Suppressor macrophage treated with lipopolysaccharide for 4 hours (primary cell): ENCODE data around the gene SFT2D1.
"Not testable (repeated sequence)": the region's sequence is repeated elsewhere in the genome, so short reads cannot be mapped to it uniquely, and the experiment has no call there.

Experiments
- DNase-seq: peaks from one replicate; pipeline ENCODE4 v3.0.0-alpha.2; 2020

Gene SFT2D1

GRCh38 chr6:166342349-166343149 is at the start of gene SFT2D1:
Gene SFT2D1, minus strand, starts transcription at chr6:166342545. Its CDS starts 64 bp downstream, at chr6:166342481.
- DNase-seq = peak; percentile 95

GRCh38 chr6:166389119-166389518 is 46.8 kb upstream of the SFT2D1 start:
- no peak for DNase-seq

- DNase-seq = no peak
Observed at GRCh38 chr6:166388290-166389004, 46.1 kb upstream of the SFT2D1 start.

- no peak for DNase-seq
Observed at GRCh38 chr6:166387642-166388289, 45.4 kb upstream of the SFT2D1 start.

- DNase-seq = not testable (repeated sequence)
Observed at GRCh38 chr6:166387098-166387497, 44.8 kb upstream of the SFT2D1 start.

- no peak for DNase-seq
Observed at GRCh38 chr6:166386111-166386510, 43.8 kb upstream of the SFT2D1 start.

GRCh38 chr6:166383802-166384363 is 41.5 kb upstream of the SFT2D1 start:
- peak; percentile 56 for DNase-seq

- peak; percentile 99 for DNase-seq
Observed at GRCh38 chr6:166382933-166383801, 40.8 kb upstream of the SFT2D1 start, which contains the start of gene MPC1. Gene MPC1, minus strand, starts transcription at chr6:166382940. Its CDS starts 64 bp downstream, at chr6:166382876.

- no peak for DNase-seq
Observed at GRCh38 chr6:166382500-166382932, 40.2 kb upstream of the SFT2D1 start.

- peak; percentile 88 for DNase-seq
Observed at GRCh38 chr6:166381733-166382499, 39.6 kb upstream of the SFT2D1 start.

- DNase-seq = no peak
Observed at GRCh38 chr6:166381381-166381732, 39.0 kb upstream of the SFT2D1 start.

GRCh38 chr6:166379800-166380199 is 37.5 kb upstream of the SFT2D1 start:
- DNase-seq = no peak

- DNase-seq = no peak
Observed at GRCh38 chr6:166379103-166379586, 36.8 kb upstream of the SFT2D1 start.

- no peak for DNase-seq
Observed at GRCh38 chr6:166377721-166378120, 35.4 kb upstream of the SFT2D1 start.

GRCh38 chr6:166375013-166375412 is 32.7 kb upstream of the SFT2D1 start:
- no peak for DNase-seq

GRCh38 chr6:166370489-166370888 is 28.1 kb upstream of the SFT2D1 start:
- no peak for DNase-seq

GRCh38 chr6:166369782-166370181 is 27.4 kb upstream of the SFT2D1 start:
- no peak for DNase-seq

GRCh38 chr6:166366921-166367320 is 24.6 kb upstream of the SFT2D1 start:
- no peak for DNase-seq

GRCh38 chr6:166365806-166366205 is 23.5 kb upstream of the SFT2D1 start:
- no peak for DNase-seq

GRCh38 chr6:166365221-166365620 is 22.9 kb upstream of the SFT2D1 start:
- DNase-seq = peak; percentile 52

GRCh38 chr6:166364456-166364855 is 22.1 kb upstream of the SFT2D1 start:
- DNase-seq = no peak
